ENCODE data around the gene CENPA. TPM values are rescaled to one million over a fixed set of nuclear protein-coding genes. Genes with fewer than 3 reads are reported as not detected.
A peak's percentile ranks its signal among the peaks of the same experiment; 100 is the strongest.
"Not testable (repeated sequence)": the region's sequence is repeated elsewhere in the genome, so short reads cannot be mapped to it uniquely, and the experiment has no call there.

CENPA gene
- total RNA-seq, 1 experiment from 2014 or later: 38.4 TPM

DNA sequence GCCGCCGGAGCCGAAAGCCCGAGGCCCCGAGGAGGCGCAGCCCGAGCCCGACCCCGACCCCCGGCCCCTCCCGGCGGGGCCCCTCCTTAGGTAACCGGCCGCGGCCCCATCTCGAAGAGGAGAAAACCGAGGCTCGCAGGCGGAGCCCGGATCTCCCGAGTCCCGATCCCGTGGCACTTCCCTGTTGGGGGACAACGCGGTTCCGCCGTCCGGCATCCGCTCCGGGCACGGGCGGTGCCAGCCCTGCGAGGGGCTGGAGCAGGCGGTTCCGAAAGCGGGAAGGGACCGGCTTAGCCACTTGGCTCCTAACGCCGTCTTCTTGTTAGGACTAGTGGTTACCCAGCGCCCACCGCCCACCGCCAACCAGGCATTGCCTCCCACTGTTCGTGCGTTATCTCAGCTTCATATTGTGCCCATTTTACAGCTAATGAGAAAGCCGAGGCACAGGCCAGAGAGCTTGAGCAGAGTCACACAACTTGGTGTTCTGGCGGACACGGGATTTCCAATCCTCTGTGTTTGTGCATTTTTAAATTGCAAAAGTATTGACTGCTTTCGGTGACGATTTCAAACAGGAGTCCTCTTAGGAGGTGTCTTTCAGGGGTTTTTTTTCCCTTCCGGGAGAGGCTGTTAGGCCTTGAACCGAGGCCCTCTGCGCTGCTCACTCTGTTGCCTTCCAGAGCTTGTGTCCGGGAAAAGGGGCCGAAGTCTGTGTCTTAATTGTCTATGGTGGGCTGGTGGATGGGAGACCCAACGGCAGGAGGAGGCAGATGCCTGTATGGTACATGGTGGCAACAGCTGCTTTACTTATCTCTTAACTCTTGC is 562 bp downstream of the CENPA start:
- TF ChIP-seq, protein P1, sequence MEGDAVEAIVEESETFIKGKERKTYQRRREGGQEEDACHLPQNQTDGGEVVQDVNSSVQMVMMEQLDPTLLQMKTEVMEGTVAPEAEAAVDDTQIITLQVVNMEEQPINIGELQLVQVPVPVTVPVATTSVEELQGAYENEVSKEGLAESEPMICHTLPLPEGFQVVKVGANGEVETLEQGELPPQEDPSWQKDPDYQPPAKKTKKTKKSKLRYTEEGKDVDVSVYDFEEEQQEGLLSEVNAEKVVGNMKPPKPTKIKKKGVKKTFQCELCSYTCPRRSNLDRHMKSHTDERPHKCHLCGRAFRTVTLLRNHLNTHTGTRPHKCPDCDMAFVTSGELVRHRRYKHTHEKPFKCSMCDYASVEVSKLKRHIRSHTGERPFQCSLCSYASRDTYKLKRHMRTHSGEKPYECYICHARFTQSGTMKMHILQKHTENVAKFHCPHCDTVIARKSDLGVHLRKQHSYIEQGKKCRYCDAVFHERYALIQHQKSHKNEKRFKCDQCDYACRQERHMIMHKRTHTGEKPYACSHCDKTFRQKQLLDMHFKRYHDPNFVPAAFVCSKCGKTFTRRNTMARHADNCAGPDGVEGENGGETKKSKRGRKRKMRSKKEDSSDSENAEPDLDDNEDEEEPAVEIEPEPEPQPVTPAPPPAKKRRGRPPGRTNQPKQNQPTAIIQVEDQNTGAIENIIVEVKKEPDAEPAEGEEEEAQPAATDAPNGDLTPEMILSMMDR (IDR thresholded peaks at IDR 0.05; ENCODE audit: insufficient read depth in 1 of 2, low read depth in 1 of 2, low read length in 1 of 2, severe bottlenecking in 1 of 2, unreplicated experiment in 1 of 2): no peak
- POLR2A ChIA-PET: interaction anchor here (0.6 kb wide), 1 partner anchor 177 kb away, joined by 3 read pairs; no protein-coding TSS in a partner anchor
- CTCF ChIA-PET: interaction anchor here (1.0 kb wide), 2 partner anchors 42 to 156 kb away, joined by 3 read pairs; no protein-coding TSS in a partner anchor
- peaks cover 18% of the 10 kb centered on the region for H3K4me1 Mint-ChIP-seq (ENCODE audit: low read depth, unreplicated experiment)
- peaks cover 43% of the 10 kb centered on the region for H3K36me3 Mint-ChIP-seq (ENCODE audit: insufficient read depth, unreplicated experiment)
- intact Hi-C loops (cut with micrococcal nuclease; ENCODE audit: unreplicated experiment): no loop called here
- no peaks in the 10 kb centered on the region for H3K27me3 Mint-ChIP-seq (ENCODE audit: insufficient read depth, unreplicated experiment)
- peak overlapping the region; percentile 85 for H3K4me3 Mint-ChIP-seq (ENCODE audit: unreplicated experiment)
- DNase-seq: peak in 1 of 2 experiments; percentile 19
- Histone ChIP-seq H3K4me3 (ENCODE audit: low read depth, low read length) (peak overlapping the region; percentile 75), H3K9me3 (no peaks in the 10 kb centered on the region), H3K36me3 (ENCODE audit: control insufficient read depth, insufficient read depth, low read length) (peaks cover 1% of the 10 kb centered on the region; the same call in 1 of the 2 replicates), H3K27me3 (replicated peaks; ENCODE audit: control insufficient read depth, insufficient read depth, low read length) (no peaks in the 10 kb centered on the region), H3K4me1 (peaks cover 11% of the 10 kb centered on the region)
- H3K27ac Mint-ChIP-seq (ENCODE audit: unreplicated experiment): peak overlapping the region; percentile 89
- no TSS peak for BruUV-seq (replicated peaks)
- no peaks in the 10 kb centered on the region for H3K9me3 Mint-ChIP-seq (ENCODE audit: unreplicated experiment)

DNA sequence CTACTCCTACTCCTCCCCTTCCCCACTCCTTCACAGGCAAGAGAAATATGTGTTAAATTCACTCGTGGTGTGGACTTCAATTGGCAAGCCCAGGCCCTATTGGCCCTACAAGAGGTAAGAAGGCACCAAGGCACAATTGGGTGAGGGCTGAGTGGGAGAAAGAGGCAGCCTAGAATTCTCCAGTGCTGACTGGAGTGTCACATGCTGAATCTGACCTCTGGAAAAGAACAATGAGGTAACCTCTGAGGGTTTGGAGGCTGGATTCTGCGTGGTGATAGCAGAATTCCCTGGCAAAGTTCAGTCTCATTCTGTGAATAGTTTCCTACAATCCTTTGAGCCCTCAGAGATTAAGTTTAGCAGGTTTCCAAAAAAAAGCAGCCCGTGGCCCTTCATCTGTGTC is 6.9 kb downstream of the CENPA start:
- Mint-ChIP-seq H3K4me3 (ENCODE audit: unreplicated experiment) (no peak overlapping the region), H3K27ac (ENCODE audit: unreplicated experiment) (no peak overlapping the region), H3K4me1 (ENCODE audit: low read depth, unreplicated experiment) (peaks cover 17% of the 10 kb centered on the region), H3K36me3 (ENCODE audit: insufficient read depth, unreplicated experiment) (peaks cover 57% of the 10 kb centered on the region), H3K9me3 (ENCODE audit: unreplicated experiment) (no peaks in the 10 kb centered on the region), H3K27me3 (ENCODE audit: insufficient read depth, unreplicated experiment) (no peaks in the 10 kb centered on the region)
- CTCF ChIA-PET: no interaction called here
- Histone ChIP-seq H3K36me3 (ENCODE audit: control insufficient read depth, insufficient read depth, low read length) (peaks cover 3% of the 10 kb centered on the region), H3K4me3 (ENCODE audit: low read depth, low read length) (no peak overlapping the region), H3K4me1 (peaks cover 3% of the 10 kb centered on the region; the same call in 1 of the 2 replicates), H3K27me3 (replicated peaks; ENCODE audit: control insufficient read depth, insufficient read depth, low read length) (no peaks in the 10 kb centered on the region), H3K9me3 (no peaks in the 10 kb centered on the region)
- POLR2A ChIA-PET: no interaction called here
- no peak for DNase-seq
- no TSS peak for BruUV-seq (replicated peaks)
- TF ChIP-seq, protein P1 (IDR thresholded peaks at IDR 0.05; ENCODE audit: insufficient read depth in 1 of 2, low read depth in 1 of 2, low read length in 1 of 2, severe bottlenecking in 1 of 2, unreplicated experiment in 1 of 2): no peak
- intact Hi-C loops (cut with micrococcal nuclease; ENCODE audit: unreplicated experiment): no loop called here

DNA sequence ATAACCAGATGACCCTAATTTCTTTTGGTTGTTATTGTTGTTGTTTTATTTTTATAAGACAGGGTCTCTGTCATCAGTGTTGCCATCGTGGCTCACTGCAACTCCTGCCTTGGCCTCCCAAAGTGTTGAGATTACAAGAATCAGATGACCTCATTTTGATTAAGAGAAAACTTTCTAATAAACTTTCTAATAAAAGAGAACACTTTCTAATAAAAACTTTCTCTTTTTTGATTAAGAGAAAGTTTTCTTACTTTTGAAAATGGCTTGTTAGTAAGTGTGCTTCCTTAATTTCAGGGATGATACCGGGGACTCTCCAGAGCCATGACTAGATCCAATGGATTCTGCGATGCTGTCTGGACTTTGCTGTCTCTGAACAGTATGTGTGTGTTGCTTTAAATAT is 7.7 kb downstream of the CENPA start:
- H3K4me1 Mint-ChIP-seq (ENCODE audit: low read depth, unreplicated experiment): peaks cover 9% of the 10 kb centered on the region
- TF ChIP-seq, protein P1 (IDR thresholded peaks at IDR 0.05; ENCODE audit: insufficient read depth in 1 of 2, low read depth in 1 of 2, low read length in 1 of 2, severe bottlenecking in 1 of 2, unreplicated experiment in 1 of 2): no peak
- no peaks in the 10 kb centered on the region for H3K27me3 Mint-ChIP-seq (ENCODE audit: insufficient read depth, unreplicated experiment)
- peaks cover 65% of the 10 kb centered on the region for H3K36me3 Mint-ChIP-seq (ENCODE audit: insufficient read depth, unreplicated experiment)
- no peaks in the 10 kb centered on the region for H3K9me3 ChIP-seq
- H3K36me3 ChIP-seq (ENCODE audit: control insufficient read depth, insufficient read depth, low read length): peaks cover 3% of the 10 kb centered on the region
- no TSS peak for BruUV-seq (replicated peaks)
- ChIA-PET CTCF (no interaction called here), POLR2A (no interaction called here)
- DNase-seq: no peak
- H3K9me3 Mint-ChIP-seq (ENCODE audit: unreplicated experiment): no peaks in the 10 kb centered on the region
- H3K27me3 ChIP-seq (replicated peaks; ENCODE audit: control insufficient read depth, insufficient read depth, low read length): no peaks in the 10 kb centered on the region
- H3K4me3 ChIP-seq (ENCODE audit: low read depth, low read length): no peak overlapping the region
- intact Hi-C loops (cut with micrococcal nuclease; ENCODE audit: unreplicated experiment): no loop called here
- H3K4me1 ChIP-seq: no peaks in the 10 kb centered on the region
- no peak overlapping the region for H3K4me3 Mint-ChIP-seq (ENCODE audit: unreplicated experiment)
- H3K27ac Mint-ChIP-seq (ENCODE audit: unreplicated experiment): no peak overlapping the region

DNA sequence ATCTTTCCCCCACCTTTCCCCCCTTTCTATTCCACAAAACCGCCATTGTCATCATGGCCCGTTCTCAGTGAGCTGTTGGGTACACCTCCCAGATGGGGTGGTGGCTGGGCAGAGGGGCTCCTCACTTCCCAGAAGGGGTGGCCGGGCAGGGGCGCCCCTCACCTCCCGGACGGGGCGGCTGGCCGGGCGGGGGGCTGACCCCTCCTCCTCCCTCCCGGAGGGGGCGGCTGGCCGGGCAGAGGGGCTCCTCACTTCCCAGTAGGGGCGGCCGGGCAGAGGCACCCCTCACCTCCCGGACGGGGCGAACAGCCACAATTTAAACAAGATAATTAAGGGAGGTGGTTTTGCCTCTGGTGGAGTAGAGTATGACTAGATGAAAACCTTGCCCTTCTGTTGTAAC is 9.3 kb downstream of the CENPA start:
- BruUV-seq (replicated peaks); H3K9me3 ChIP-seq; POLR2A ChIA-PET; intact Hi-C loops (cut with micrococcal nuclease; ENCODE audit: unreplicated experiment); H3K36me3 ChIP-seq (ENCODE audit: control insufficient read depth, insufficient read depth, low read length); H3K27me3 Mint-ChIP-seq (ENCODE audit: insufficient read depth, unreplicated experiment); CTCF ChIA-PET; H3K27me3 ChIP-seq (replicated peaks; ENCODE audit: control insufficient read depth, insufficient read depth, low read length); H3K27ac Mint-ChIP-seq (ENCODE audit: unreplicated experiment); H3K4me3 ChIP-seq (ENCODE audit: low read depth, low read length); H3K4me1 Mint-ChIP-seq (ENCODE audit: low read depth, unreplicated experiment); H3K9me3 Mint-ChIP-seq (ENCODE audit: unreplicated experiment); H3K4me3 Mint-ChIP-seq (ENCODE audit: unreplicated experiment); DNase-seq; H3K4me1 ChIP-seq: not testable (repeated sequence)
- peaks cover 69% of the 10 kb centered on the region for H3K36me3 Mint-ChIP-seq (ENCODE audit: insufficient read depth, unreplicated experiment)
